Measurements from ENCODE around the gene MAP3K6. TPM values are rescaled to one million over a fixed set of nuclear protein-coding genes. Genes with fewer than 3 reads are reported as not detected.

MAP3K6 gene
- total RNA-seq, 3 donors from 2014 or later = 18.5 to 38.5 (median 28.5) TPM

DNA sequence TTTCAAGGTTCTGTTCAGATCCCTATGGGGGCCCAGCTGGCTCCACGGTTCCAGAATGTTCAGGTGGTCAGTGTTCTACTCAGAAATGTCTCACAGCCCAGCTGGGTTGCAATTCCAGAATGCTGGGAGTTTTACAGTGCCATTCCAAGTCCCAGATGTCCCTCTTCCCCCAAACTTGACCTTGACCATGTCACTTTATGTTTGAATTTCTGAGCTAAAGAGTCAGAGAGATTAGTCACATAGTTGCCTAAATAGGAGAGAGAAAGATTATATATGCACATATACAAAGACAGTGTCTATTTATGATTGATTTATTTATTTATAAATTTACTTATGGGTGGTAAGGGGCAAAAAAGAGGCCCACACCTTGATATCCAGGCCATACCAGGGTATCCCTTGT, 28.2 kb upstream of the MAP3K6 start:
- DNase-seq (no peak), ATAC-seq (no peak)
- H3K9me3 ChIP-seq = no peaks in the 10 kb centered on the region
- H3K36me3 ChIP-seq (ENCODE audit: low read depth) = no peaks in the 10 kb centered on the region
- H3K4me3 ChIP-seq = no peak overlapping the region
- intact Hi-C loops (cut with DNase I, micrococcal nuclease) = loop anchor here (5.0 kb wide), 2 partner anchors 38 to 93 kb away; no protein-coding TSS in a partner anchor
- TF ChIP-seq, protein P1, sequence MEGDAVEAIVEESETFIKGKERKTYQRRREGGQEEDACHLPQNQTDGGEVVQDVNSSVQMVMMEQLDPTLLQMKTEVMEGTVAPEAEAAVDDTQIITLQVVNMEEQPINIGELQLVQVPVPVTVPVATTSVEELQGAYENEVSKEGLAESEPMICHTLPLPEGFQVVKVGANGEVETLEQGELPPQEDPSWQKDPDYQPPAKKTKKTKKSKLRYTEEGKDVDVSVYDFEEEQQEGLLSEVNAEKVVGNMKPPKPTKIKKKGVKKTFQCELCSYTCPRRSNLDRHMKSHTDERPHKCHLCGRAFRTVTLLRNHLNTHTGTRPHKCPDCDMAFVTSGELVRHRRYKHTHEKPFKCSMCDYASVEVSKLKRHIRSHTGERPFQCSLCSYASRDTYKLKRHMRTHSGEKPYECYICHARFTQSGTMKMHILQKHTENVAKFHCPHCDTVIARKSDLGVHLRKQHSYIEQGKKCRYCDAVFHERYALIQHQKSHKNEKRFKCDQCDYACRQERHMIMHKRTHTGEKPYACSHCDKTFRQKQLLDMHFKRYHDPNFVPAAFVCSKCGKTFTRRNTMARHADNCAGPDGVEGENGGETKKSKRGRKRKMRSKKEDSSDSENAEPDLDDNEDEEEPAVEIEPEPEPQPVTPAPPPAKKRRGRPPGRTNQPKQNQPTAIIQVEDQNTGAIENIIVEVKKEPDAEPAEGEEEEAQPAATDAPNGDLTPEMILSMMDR (IDR thresholded peaks at IDR 0.05) = no peak
- peaks cover 27% of the 10 kb centered on the region for H3K4me1 ChIP-seq (ENCODE audit: low read depth)

DNA sequence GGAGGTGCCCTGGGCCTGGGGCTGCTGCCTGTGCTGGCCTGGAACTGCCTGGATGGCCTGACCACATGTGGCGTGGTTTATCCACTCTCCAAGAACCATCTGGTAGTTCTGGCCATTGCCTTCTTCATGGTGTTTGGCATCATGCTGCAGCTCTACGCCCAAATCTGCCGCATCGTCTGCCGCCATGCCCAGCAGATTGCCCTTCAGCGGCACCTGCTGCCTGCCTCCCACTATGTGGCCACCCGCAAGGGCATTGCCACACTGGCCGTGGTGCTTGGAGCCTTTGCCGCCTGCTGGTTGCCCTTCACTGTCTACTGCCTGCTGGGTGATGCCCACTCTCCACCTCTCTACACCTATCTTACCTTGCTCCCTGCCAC, 27.5 kb upstream of the MAP3K6 start:
- Histone ChIP-seq H3K4me3 (no peak overlapping the region), H3K9me3 (no peaks in the 10 kb centered on the region), H3K4me1 (ENCODE audit: low read depth) (peaks cover 27% of the 10 kb centered on the region), H3K36me3 (ENCODE audit: low read depth) (no peaks in the 10 kb centered on the region)
- TF ChIP-seq, protein P1 (IDR thresholded peaks at IDR 0.05) = no peak
- ATAC-seq (no peak), DNase-seq (no peak)
- intact Hi-C loops (cut with DNase I, micrococcal nuclease) = loop anchor here (5.0 kb wide), 2 partner anchors 37 to 92 kb away; no protein-coding TSS in a partner anchor

DNA sequence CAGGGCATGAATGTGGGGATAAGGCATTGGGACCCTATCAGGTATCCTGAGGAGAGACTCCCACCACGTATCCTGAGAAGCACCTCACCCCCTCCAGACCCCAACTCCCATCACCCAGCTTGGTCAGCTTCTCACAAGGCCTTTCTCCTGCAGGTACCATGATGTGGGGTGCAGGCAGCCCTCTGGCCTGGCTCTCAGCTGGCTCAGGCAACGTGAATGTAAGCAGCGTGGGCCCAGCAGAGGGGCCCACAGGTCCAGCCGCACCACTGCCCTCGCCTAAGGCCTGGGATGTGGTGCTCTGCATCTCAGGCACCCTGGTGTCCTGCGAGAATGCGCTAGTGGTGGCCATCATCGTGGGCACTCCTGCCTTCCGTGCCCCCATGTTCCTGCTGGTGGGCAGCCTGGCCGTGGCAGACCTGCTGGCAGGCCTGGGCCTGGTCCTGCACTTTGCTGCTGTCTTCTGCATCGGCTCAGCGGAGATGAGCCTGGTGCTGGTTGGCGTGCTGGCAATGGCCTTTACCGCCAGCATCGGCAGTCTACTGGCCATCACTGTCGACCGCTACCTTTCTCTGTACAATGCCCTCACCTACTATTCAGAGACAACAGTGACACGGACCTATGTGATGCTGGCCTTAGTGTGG, 27.0 kb upstream of the MAP3K6 start:
- intact Hi-C loops (cut with DNase I, micrococcal nuclease) = loop anchor here (5.0 kb wide), 2 partner anchors 36 to 91 kb away; no protein-coding TSS in a partner anchor
- ATAC-seq = no peak
- Histone ChIP-seq H3K9me3 (no peaks in the 10 kb centered on the region), H3K4me3 (no peak overlapping the region), H3K4me1 (ENCODE audit: low read depth) (peaks cover 24% of the 10 kb centered on the region), H3K36me3 (ENCODE audit: low read depth) (no peaks in the 10 kb centered on the region)
- no peak for DNase-seq
- TF ChIP-seq, protein P1 (IDR thresholded peaks at IDR 0.05) = no peak

GRCh38 chr1:27392778-27393635, 26.2 kb upstream of the MAP3K6 start:
- Histone ChIP-seq H3K4me1 (ENCODE audit: low read depth) (peaks cover 17% of the 10 kb centered on the region), H3K4me3 (no peak overlapping the region), H3K36me3 (ENCODE audit: low read depth) (no peaks in the 10 kb centered on the region), H3K9me3 (no peaks in the 10 kb centered on the region)
- intact Hi-C loops (cut with DNase I, micrococcal nuclease) = loop anchor here (5.0 kb wide), 2 partner anchors 36 to 91 kb away; no protein-coding TSS in a partner anchor
- no peak for DNase-seq
- ATAC-seq = peak; percentile 1
- TF ChIP-seq, protein P1 (IDR thresholded peaks at IDR 0.05) = no peak

DNA sequence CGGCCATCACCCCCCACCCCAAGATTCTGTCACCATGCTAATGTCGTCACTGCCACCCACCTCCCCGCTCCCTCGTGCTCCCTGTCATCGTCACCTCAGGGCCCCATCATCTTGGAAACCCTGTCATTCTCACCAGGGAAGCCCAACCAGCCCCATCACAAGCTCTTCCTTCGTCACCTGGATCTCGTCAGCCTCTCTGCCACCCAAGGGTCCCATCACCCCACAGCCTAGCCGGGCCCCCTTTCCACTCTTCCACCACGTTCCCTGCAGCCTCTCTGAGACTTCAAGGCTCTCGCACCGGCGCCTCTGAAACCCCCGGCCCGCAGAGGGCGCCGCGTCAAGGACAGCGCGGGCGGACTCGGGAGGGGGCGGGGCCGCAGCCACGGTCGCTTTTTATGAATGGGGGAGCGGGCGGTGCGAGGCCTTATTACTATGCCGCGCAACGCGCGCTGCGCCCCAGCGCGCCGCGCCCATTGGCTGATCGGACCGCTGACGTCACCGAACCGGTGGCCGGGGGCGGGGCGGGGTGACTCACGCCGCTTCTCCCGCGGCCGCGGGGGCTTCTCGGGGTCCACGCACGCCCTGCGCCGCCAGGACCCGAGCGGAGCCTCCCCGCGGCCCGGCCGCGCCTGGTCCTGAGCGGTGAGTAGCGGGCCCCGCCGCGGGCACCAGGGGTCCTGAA, 25.5 kb upstream of the MAP3K6 start, which contains the start of gene GPR3:
GPR3 (plus strand) TSS at position 527 of the 682 bp plus-strand sequence. CDS start 1,177 bp downstream, outside the sequence.
- TF ChIP-seq, protein P1 (IDR thresholded peaks at IDR 0.05) = no peak
- peak; percentile 91 to 94 (median 93) for DNase-seq

More for the DNA sequence above, 25.5 kb upstream of the MAP3K6 start, which contains the start of gene GPR3:
- H3K4me1 ChIP-seq (ENCODE audit: low read depth) = peaks cover 15% of the 10 kb centered on the region
- ATAC-seq = peak; percentile 95
- intact Hi-C loops (cut with DNase I, micrococcal nuclease) = loop anchor here (5.0 kb wide), 2 partner anchors 35 to 90 kb away; no protein-coding TSS in a partner anchor
- no peak within 1 kb of the TSS for H3K4me3 ChIP-seq
- no peaks in the 10 kb centered on the region for H3K9me3 ChIP-seq
- no peaks in the 10 kb centered on the region for H3K36me3 ChIP-seq (ENCODE audit: low read depth)

Data from mucosa of descending colon (tissue), 3 donors.